Measurements from ENCODE around the gene GRIN2A.

GRIN2A gene

GRCh38 chr16:9798474-9798873 lies 383.8 kb downstream of the GRIN2A start:
- DNase-seq (ENCODE audit: insufficient read length, low spot score) (no peak), FAIRE-seq (no peak)

- no peak for FAIRE-seq
- no peak for DNase-seq (ENCODE audit: insufficient read length, low spot score)
These were observed 384.9 kb downstream of the GRIN2A start for GRCh38 chr16:9797306-9797705.

GRCh38 chr16:9793623-9794022 lies 388.6 kb downstream of the GRIN2A start:
- FAIRE-seq = no peak
- DNase-seq (ENCODE audit: insufficient read length, low spot score) = no peak

GRCh38 chr16:9791556-9791955 lies 390.7 kb downstream of the GRIN2A start:
- no peak for FAIRE-seq

GRCh38 chr16:9790199-9790598 lies 392.0 kb downstream of the GRIN2A start:
- no peak for DNase-seq (ENCODE audit: insufficient read length, low spot score)
- no peak for FAIRE-seq

More at GRCh38 chr16:9791556-9791955, 390.7 kb downstream of the GRIN2A start:
- no peak for DNase-seq (ENCODE audit: insufficient read length, low spot score)

- DNase-seq (ENCODE audit: insufficient read length, low spot score) (no peak), FAIRE-seq (no peak)
These were observed 394.5 kb downstream of the GRIN2A start for GRCh38 chr16:9787717-9788116.

- DNase-seq (ENCODE audit: insufficient read length, low spot score) (no peak), FAIRE-seq (no peak)
These were observed 401.4 kb downstream of the GRIN2A start for GRCh38 chr16:9780831-9781230.

GRCh38 chr16:9778849-9779248 lies 403.4 kb downstream of the GRIN2A start:
- DNase-seq (ENCODE audit: insufficient read length, low spot score) (no peak), FAIRE-seq (no peak)

GRCh38 chr16:9775998-9776397 lies 406.2 kb downstream of the GRIN2A start:
- FAIRE-seq = no peak
- no peak for DNase-seq (ENCODE audit: insufficient read length, low spot score)

GRCh38 chr16:9773289-9773688 lies 408.9 kb downstream of the GRIN2A start:
- FAIRE-seq (no peak), DNase-seq (ENCODE audit: insufficient read length, low spot score) (no peak)

GRCh38 chr16:9772526-9773225 lies 409.6 kb downstream of the GRIN2A start:
- no peak for DNase-seq (ENCODE audit: insufficient read length, low spot score)
- FAIRE-seq = no peak

GRCh38 chr16:9766891-9767290 lies 415.3 kb downstream of the GRIN2A start:
- no peak for FAIRE-seq
- no peak for DNase-seq (ENCODE audit: insufficient read length, low spot score)

- no peak for DNase-seq (ENCODE audit: insufficient read length, low spot score)
- no peak for FAIRE-seq
These were observed 418.7 kb downstream of the GRIN2A start for GRCh38 chr16:9763505-9763904.

- FAIRE-seq = no peak
- DNase-seq (ENCODE audit: insufficient read length, low spot score) = no peak
These were observed 420.4 kb downstream of the GRIN2A start for GRCh38 chr16:9761870-9762269.

GRCh38 chr16:9757687-9758086 lies 424.5 kb downstream of the GRIN2A start:
- DNase-seq (ENCODE audit: insufficient read length, low spot score) (no peak), FAIRE-seq (no peak)

- FAIRE-seq (no peak), DNase-seq (ENCODE audit: insufficient read length, low spot score) (no peak)
These were observed 425.8 kb downstream of the GRIN2A start for GRCh38 chr16:9756434-9756833.

GRCh38 chr16:9755081-9755480 lies 427.1 kb downstream of the GRIN2A start:
- no peak for FAIRE-seq

GRCh38 chr16:9741776-9742175 lies 440.5 kb downstream of the GRIN2A start:
- FAIRE-seq (no peak), DNase-seq (ENCODE audit: insufficient read length, low spot score) (no peak)

More at GRCh38 chr16:9755081-9755480, 427.1 kb downstream of the GRIN2A start:
- DNase-seq (ENCODE audit: insufficient read length, low spot score) = no peak

GRCh38 chr16:9739301-9739700 lies 442.9 kb downstream of the GRIN2A start:
- DNase-seq (ENCODE audit: insufficient read length, low spot score) = no peak
- no peak for FAIRE-seq

GRCh38 chr16:9738690-9739089 lies 443.5 kb downstream of the GRIN2A start:
- no peak for FAIRE-seq
- no peak for DNase-seq (ENCODE audit: insufficient read length, low spot score)

- DNase-seq (ENCODE audit: insufficient read length, low spot score) = no peak
- no peak for FAIRE-seq
These were observed 445.7 kb downstream of the GRIN2A start for GRCh38 chr16:9736547-9736946.

GRCh38 chr16:9723136-9723535 lies 459.1 kb downstream of the GRIN2A start:
- no peak for FAIRE-seq
- no peak for DNase-seq (ENCODE audit: insufficient read length, low spot score)

GRCh38 chr16:9713907-9714306 lies 468.3 kb downstream of the GRIN2A start:
- DNase-seq (ENCODE audit: insufficient read length, low spot score) (no peak), FAIRE-seq (no peak)

All from HTR-8/SVneo (cell line).